SK-N-MC (cell line): Measurements from ENCODE around the gene AKT3.

Experiments
- DNase-seq: peaks from one replicate; pipeline ENCODE4 v3.0.0-alpha.2; 2011; ENCODE audit warnings: low read depth, low spot score
- H3K27ac ChIP-seq: fragments of 200-600 bp; sonication (generic); 2 replicates; pipeline ENCODE4 v1.5.1; 2016; ENCODE audit warnings: mixed run types
- H3K36me3 ChIP-seq: fragments of 200-600 bp; sonication (generic); 2 replicates; pipeline ENCODE4 v1.6.1; 2017; ENCODE audit warnings: antibody characterized with exemption, low read length, mixed read lengths; ENCODE audit not compliant: insufficient read depth
- H3K4me3 ChIP-seq: fragments of 200-600 bp; sonication (generic); 2 replicates; pipeline ENCODE4 v1.5.1; 2016
- H3K9ac ChIP-seq: fragments of 200-600 bp; sonication (generic); 2 replicates; pipeline ENCODE4 v1.8.0; 2017; ENCODE audit warnings: mixed run types, mixed read lengths; ENCODE audit not compliant: insufficient read length
- H3K9me3 ChIP-seq: fragments of 200-600 bp; sonication (generic); 2 replicates; pipeline ENCODE4 v1.6.1; 2017; ENCODE audit warnings: low read depth, mild to moderate bottlenecking, antibody characterized with exemption, low read length, moderate library complexity, mixed read lengths
- EZH2 ChIP-seq: fragments of 200-600 bp; sonication (generic); IDR thresholded peaks from one replicate; pipeline ENCODE4 v1.6.1; 2017; ENCODE audit warnings: antibody characterized with exemption
- FOXP2 ChIP-seq: optimal IDR thresholded peaks from 2 replicates; pipeline ENCODE3; 2011; ENCODE audit warnings: mild to moderate bottlenecking, moderate library complexity; ENCODE audit not compliant: insufficient read depth; ENCODE audit errors: extremely low read length, control extremely low read depth
- POLR2AphosphoS5 ChIP-seq: IDR thresholded peaks from 2 replicates; pipeline ENCODE4 v1.6.1; 2012; ENCODE audit warnings: mild to moderate bottlenecking, low read depth, low read length, borderline replicate concordance

Gene AKT3

GRCh38 chr1:243801378-243801777, 48.7 kb downstream of the AKT3 start:
- Histone ChIP-seq H3K36me3 (no peaks in the 10 kb centered on the region), H3K4me3 (no peak overlapping the region), H3K9ac (no peak overlapping the region), H3K9me3 (no peaks in the 10 kb centered on the region), H3K27ac (no peak overlapping the region)
- no peak for DNase-seq
- TF ChIP-seq EZH2 = no peak

DNA sequence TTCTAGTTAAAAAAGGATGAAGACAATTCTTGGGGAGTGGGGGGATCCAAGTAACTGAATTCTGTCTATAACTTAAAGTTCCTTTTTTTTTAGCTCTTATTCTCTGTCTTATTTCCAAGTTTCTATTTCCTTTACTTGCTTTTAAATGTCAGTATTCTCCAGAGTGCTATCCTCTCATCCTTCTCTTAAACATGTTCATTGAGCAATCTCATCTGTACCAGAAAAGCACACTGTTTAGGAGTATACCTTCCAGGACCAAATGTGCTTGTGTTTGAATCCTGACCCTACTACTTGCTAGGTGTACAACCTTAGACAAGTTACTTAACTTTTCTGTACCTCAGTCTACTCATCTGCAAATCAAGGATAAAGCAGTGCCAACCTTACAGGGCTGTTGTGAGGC, 50.1 kb downstream of the AKT3 start:
- Histone ChIP-seq H3K9me3 (no peaks in the 10 kb centered on the region), H3K9ac (no peak overlapping the region), H3K27ac (no peak overlapping the region), H3K4me3 (no peak overlapping the region), H3K36me3 (no peaks in the 10 kb centered on the region)
- no peak for DNase-seq
- TF ChIP-seq EZH2 (no peak), FOXP2 (no peak), POLR2AphosphoS5 (no peak)

- Histone ChIP-seq H3K4me3 (no peak overlapping the region), H3K9ac (no peak overlapping the region), H3K9me3 (no peaks in the 10 kb centered on the region), H3K27ac (no peak overlapping the region), H3K36me3 (no peaks in the 10 kb centered on the region)
- DNase-seq = no peak
- no peak for TF ChIP-seq EZH2
- no peak for TF ChIP-seq FOXP2
- TF ChIP-seq POLR2AphosphoS5 = no peak
Observed at GRCh38 chr1:243798726-243799125, 51.3 kb downstream of the AKT3 start.

- DNase-seq = no peak
- TF ChIP-seq EZH2 (no peak), FOXP2 (no peak), POLR2AphosphoS5 (no peak)
- no peaks in the 10 kb centered on the region for H3K36me3 ChIP-seq
- H3K9ac ChIP-seq = no peak overlapping the region
- H3K4me3 ChIP-seq = no peak overlapping the region
- H3K9me3 ChIP-seq = no peaks in the 10 kb centered on the region
- no peak overlapping the region for H3K27ac ChIP-seq
Observed at GRCh38 chr1:243796016-243796415, 54.0 kb downstream of the AKT3 start.

DNA sequence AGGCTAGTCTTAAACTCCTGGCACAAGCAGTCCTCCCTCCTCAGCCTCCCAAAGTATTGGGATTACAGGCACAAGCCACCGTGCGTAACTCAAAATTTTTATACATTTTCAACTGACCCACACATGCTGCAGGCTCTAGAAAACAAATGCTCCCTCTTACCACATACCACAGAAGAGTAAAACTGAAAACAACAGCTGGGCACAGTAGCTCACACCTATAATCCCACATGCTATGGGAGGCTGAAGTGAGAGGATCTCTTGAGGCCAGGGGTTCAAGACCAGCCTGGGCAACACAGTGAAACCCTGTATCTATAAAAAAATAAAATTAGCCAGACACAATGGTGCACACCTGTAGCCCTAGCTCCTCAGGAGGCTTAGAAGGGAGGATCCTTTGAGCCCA, 56.7 kb downstream of the AKT3 start:
- no peak overlapping the region for H3K27ac ChIP-seq
- no peak overlapping the region for H3K9ac ChIP-seq
- no peaks in the 10 kb centered on the region for H3K36me3 ChIP-seq
- no peak overlapping the region for H3K4me3 ChIP-seq
- H3K9me3 ChIP-seq = no peaks in the 10 kb centered on the region
- TF ChIP-seq POLR2AphosphoS5 = no peak
- TF ChIP-seq FOXP2 = no peak
- no peak for TF ChIP-seq EZH2
- DNase-seq = no peak

- no peak for DNase-seq
- no peak overlapping the region for H3K27ac ChIP-seq
- H3K36me3 ChIP-seq = no peaks in the 10 kb centered on the region
- no peak overlapping the region for H3K4me3 ChIP-seq
- TF ChIP-seq EZH2 (no peak), POLR2AphosphoS5 (no peak), FOXP2 (no peak)
- no peak overlapping the region for H3K9ac ChIP-seq
- H3K9me3 ChIP-seq = no peaks in the 10 kb centered on the region
Observed at GRCh38 chr1:243792891-243793290, 57.2 kb downstream of the AKT3 start.

GRCh38 chr1:243792401-243792800, 57.6 kb downstream of the AKT3 start:
- no peak for DNase-seq
- no peak overlapping the region for H3K9ac ChIP-seq
- H3K9me3 ChIP-seq = no peaks in the 10 kb centered on the region
- TF ChIP-seq POLR2AphosphoS5 = no peak
- no peak for TF ChIP-seq EZH2
- no peak for TF ChIP-seq FOXP2
- H3K27ac ChIP-seq = no peak overlapping the region
- no peaks in the 10 kb centered on the region for H3K36me3 ChIP-seq
- no peak overlapping the region for H3K4me3 ChIP-seq

DNA sequence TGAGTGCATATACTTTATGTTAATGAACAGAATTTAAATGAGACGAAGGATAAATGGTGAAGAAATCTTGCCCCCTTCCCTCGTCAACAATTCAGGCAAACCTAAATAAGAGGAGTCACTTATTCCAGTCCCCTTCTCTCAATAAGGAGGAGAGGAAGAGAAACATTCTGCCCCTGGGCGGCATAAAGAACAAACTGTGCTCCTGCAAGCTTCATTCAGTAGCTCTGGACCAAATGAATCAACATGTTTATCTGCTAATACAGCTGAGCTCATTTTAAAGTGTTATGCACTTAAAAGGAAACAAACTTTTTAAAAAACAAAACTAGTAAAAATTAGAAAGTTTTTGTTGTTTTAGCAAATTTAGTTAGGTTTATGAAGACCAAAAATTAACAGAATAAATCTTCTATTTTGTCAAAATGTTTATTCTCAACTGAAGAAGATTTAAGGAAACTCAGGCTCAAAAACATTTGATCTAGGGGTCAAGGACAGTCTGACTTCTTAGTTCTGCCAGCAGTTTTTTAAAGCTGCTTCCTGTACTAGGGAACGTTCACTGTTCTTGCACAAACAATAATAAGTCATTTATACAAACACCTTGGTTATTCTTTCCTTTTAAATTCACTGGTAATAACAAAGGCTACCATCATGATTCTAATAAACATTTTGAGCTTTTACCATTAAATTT, 58.3 kb downstream of the AKT3 start:
- no peaks in the 10 kb centered on the region for H3K36me3 ChIP-seq
- H3K4me3 ChIP-seq = no peak overlapping the region
- no peak for DNase-seq
- no peak overlapping the region for H3K27ac ChIP-seq
- no peaks in the 10 kb centered on the region for H3K9me3 ChIP-seq
- TF ChIP-seq FOXP2 (no peak), EZH2 (no peak), POLR2AphosphoS5 (no peak)
- no peak overlapping the region for H3K9ac ChIP-seq

DNA sequence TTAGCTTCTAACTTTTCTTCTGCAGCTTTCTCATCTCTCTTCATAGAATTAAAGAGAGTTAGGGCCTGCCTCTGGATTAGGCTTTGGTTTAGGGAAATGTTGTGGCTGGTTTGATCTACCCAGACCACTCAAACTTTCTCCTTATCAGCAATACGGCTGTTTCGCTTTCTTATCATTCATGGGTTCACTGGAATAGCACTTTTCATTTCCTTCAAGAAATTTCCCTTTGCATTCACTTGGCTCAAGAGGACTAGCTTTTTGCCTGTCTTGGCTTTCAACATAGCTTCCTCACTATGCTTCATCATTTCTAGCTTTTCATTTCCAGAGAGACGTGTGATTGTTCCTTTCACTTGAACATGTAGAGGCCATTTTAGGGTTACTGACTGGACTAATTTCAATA, 59.6 kb downstream of the AKT3 start:
- no peak overlapping the region for H3K9ac ChIP-seq
- no peaks in the 10 kb centered on the region for H3K36me3 ChIP-seq
- H3K27ac ChIP-seq = no peak overlapping the region
- H3K4me3 ChIP-seq = no peak overlapping the region
- DNase-seq = no peak
- H3K9me3 ChIP-seq = no peaks in the 10 kb centered on the region
- TF ChIP-seq EZH2 (no peak), FOXP2 (no peak), POLR2AphosphoS5 (no peak)
